H9 (cell line): ENCODE data around the gene PLSCR5. TPM values are rescaled to one million over a fixed set of nuclear protein-coding genes. Genes with fewer than 3 reads are reported as not detected.

Source experiments
- DNase-seq: peaks from one replicate; pipeline ENCODE4 v3.0.0-alpha.2; 2017
- H2AFZ ChIP-seq: one replicate; pipeline ENCODE4 v1.6.1; 2013; ENCODE audit warnings: mild to moderate bottlenecking, low read length, control low read depth, moderate library complexity
- H2AK5ac ChIP-seq: 2 replicates; pipeline ENCODE4 v1.6.1; 2013; ENCODE audit warnings: low read length, control low read depth, mixed read lengths; ENCODE audit not compliant: insufficient read length
- H2BK120ac ChIP-seq: one replicate; pipeline ENCODE4 v1.6.1; 2013; ENCODE audit warnings: low read depth, mild to moderate bottlenecking, low read length, control low read depth, inconsistent platforms; ENCODE audit not compliant: poor library complexity, severe bottlenecking
- H2BK12ac ChIP-seq: 2 replicates; pipeline ENCODE4 v1.6.1; 2013; ENCODE audit warnings: low read length, control low read depth, mixed read lengths, low read depth; ENCODE audit not compliant: insufficient read length
- H2BK15ac ChIP-seq: 2 replicates; pipeline ENCODE4 v1.6.1; 2013; ENCODE audit warnings: low read depth, low read length, control low read depth
- H2BK20ac ChIP-seq: one replicate; pipeline ENCODE4 v1.6.1; 2013; ENCODE audit warnings: low read depth, mild to moderate bottlenecking, low read length, control low read depth, inconsistent platforms; ENCODE audit not compliant: poor library complexity, severe bottlenecking
- H2BK5ac ChIP-seq: 2 replicates; pipeline ENCODE4 v1.6.1; 2013; ENCODE audit warnings: low read length, control low read depth, mixed read lengths; ENCODE audit not compliant: insufficient read length
- H3K14ac ChIP-seq: 2 replicates; pipeline ENCODE4 v1.6.1; 2013; ENCODE audit warnings: low read length, control low read depth; ENCODE audit not compliant: insufficient read depth
- H3K18ac ChIP-seq: 2 replicates; pipeline ENCODE4 v1.6.1; 2013; ENCODE audit warnings: low read depth, mild to moderate bottlenecking, mixed read lengths, low read length, control low read depth; ENCODE audit not compliant: insufficient read length
- H3K23ac ChIP-seq: 2 replicates; pipeline ENCODE4 v1.6.1; 2013; ENCODE audit warnings: low read length, control low read depth, mixed read lengths, low read depth; ENCODE audit not compliant: insufficient read length
- H3K23me2 ChIP-seq: 2 replicates; pipeline ENCODE4 v1.6.1; 2013; ENCODE audit warnings: low read depth, mild to moderate bottlenecking, mixed read lengths, low read length, control low read depth; ENCODE audit not compliant: insufficient read length, poor library complexity, severe bottlenecking
- H3K27ac ChIP-seq: 2 replicates; pipeline ENCODE4 v1.5.1; 2013; ENCODE audit warnings: low read length, control low read depth, mixed read lengths, low read depth; ENCODE audit not compliant: insufficient read length
- H3K27me3 ChIP-seq: 2 replicates; pipeline ENCODE4 v1.6.1; 2013; ENCODE audit warnings: low read length, control low read depth, inconsistent platforms; ENCODE audit not compliant: insufficient read depth
- H3K4ac ChIP-seq: 2 replicates; pipeline ENCODE4 v1.6.1; 2013; ENCODE audit warnings: low read depth, mild to moderate bottlenecking, control low read depth, inconsistent platforms, low read length, moderate library complexity
- H3K4me1 ChIP-seq: 2 replicates; pipeline ENCODE4 v1.6.1; 2013; ENCODE audit warnings: low read length, control low read depth, inconsistent platforms; ENCODE audit not compliant: insufficient read depth
- H3K4me2 ChIP-seq: 2 replicates; pipeline ENCODE4 v1.6.1; 2013; ENCODE audit warnings: low read length, control low read depth, mixed read lengths; ENCODE audit not compliant: insufficient read length, insufficient read depth
- H3K56ac ChIP-seq: 2 replicates; pipeline ENCODE4 v1.6.1; 2013; ENCODE audit warnings: low read depth, mild to moderate bottlenecking, mixed read lengths, low read length, control low read depth; ENCODE audit not compliant: insufficient read length
- H3K79me1 ChIP-seq: 2 replicates; pipeline ENCODE4 v1.6.1; 2013; ENCODE audit warnings: low read depth, mild to moderate bottlenecking, moderate library complexity, low read length, control low read depth, inconsistent platforms; ENCODE audit not compliant: insufficient read depth, poor library complexity, severe bottlenecking
- H3K79me2 ChIP-seq: 2 replicates; pipeline ENCODE4 v1.6.1; 2013; ENCODE audit warnings: low read length, control low read depth, inconsistent platforms; ENCODE audit not compliant: insufficient read depth
- H3K9ac ChIP-seq: 2 replicates; pipeline ENCODE4 v1.6.1; 2013; ENCODE audit warnings: low read length, control low read depth, mixed read lengths; ENCODE audit not compliant: insufficient read length; ENCODE audit errors: extremely low read depth
- H3K9me3 ChIP-seq: one replicate; pipeline ENCODE4 v1.6.1; 2013; ENCODE audit warnings: low read depth, low read length, inconsistent platforms; ENCODE audit not compliant: control insufficient read depth
- H3T11ph ChIP-seq: one replicate; pipeline ENCODE4 v1.6.1; 2013; ENCODE audit warnings: mild to moderate bottlenecking, low read length, control low read depth, inconsistent platforms
- H4K20me1 ChIP-seq: one replicate; pipeline ENCODE4 v1.6.1; 2013; ENCODE audit not compliant: control insufficient read depth, insufficient read length, insufficient read depth
- H4K5ac ChIP-seq: 2 replicates; pipeline ENCODE4 v1.6.1; 2013; ENCODE audit warnings: low read depth, mild to moderate bottlenecking, mixed read lengths, low read length, control low read depth; ENCODE audit not compliant: insufficient read length
- H4K8ac ChIP-seq: replicated peaks from 2 replicates; pipeline ENCODE4 v1.6.1; 2013; ENCODE audit warnings: low read length, control low read depth, mixed read lengths, low read depth; ENCODE audit not compliant: insufficient read length
- H4K91ac ChIP-seq: 2 replicates; pipeline ENCODE4 v1.6.1; 2013; ENCODE audit warnings: low read depth, mild to moderate bottlenecking, moderate library complexity, mixed read lengths, low read length, control low read depth; ENCODE audit not compliant: insufficient read length
- H3K27ac Mint-ChIP-seq, 3 experiments: 2 replicates in 2 of 3; 3 replicates in 1 of 3; pipeline ENCODE4 v1.8.0; 2020 to 2021; ENCODE audit warnings: mixed read lengths in 3 of 3, mild to moderate bottlenecking in 1 of 3, moderate library complexity in 1 of 3
- H3K27me3 Mint-ChIP-seq: 2 replicates; pipeline ENCODE4 v1.8.0; 2021; ENCODE audit warnings: low read depth, mild to moderate bottlenecking, moderate library complexity, mixed read lengths
- H3K36me3 Mint-ChIP-seq, 3 experiments: 2 replicates in 2 of 3; 3 replicates in 1 of 3; pipeline ENCODE4 v1.8.0; 2020 to 2021; ENCODE audit warnings: low read depth in 3 of 3, mixed read lengths in 3 of 3; ENCODE audit not compliant: insufficient read depth in 1 of 3
- H3K4me1 Mint-ChIP-seq, 2 experiments: 2 replicates each; pipeline ENCODE4 v1.8.0; 2020; ENCODE audit warnings: mixed read lengths in 2 of 2
- H3K4me3 Mint-ChIP-seq, 2 experiments: 2 replicates in 1 of 2; 3 replicates in 1 of 2; pipeline ENCODE4 v1.8.0; 2020 to 2021; ENCODE audit warnings: mild to moderate bottlenecking in 2 of 2, mixed read lengths in 2 of 2, moderate library complexity in 1 of 2
- H3K9me3 Mint-ChIP-seq, 2 experiments: 2 replicates in 1 of 2; 3 replicates in 1 of 2; pipeline ENCODE4 v1.8.0; 2020; ENCODE audit warnings: mild to moderate bottlenecking in 2 of 2, mixed read lengths in 2 of 2, moderate library complexity in 1 of 2
- WGBS: extraction: QIAGEN DNeasy Blood & Tissue Kit; methylation state at CpG from one replicate; pipeline ENCODE4 v1.1.7; 2013; ENCODE audit warnings: missing lambda C conversion rate, low lambda C conversion rate, mixed read lengths; ENCODE audit not compliant: insufficient read length; ENCODE audit errors: extremely low coverage; 5-methylcytosine and 5-hydroxymethylcytosine counted together
- total RNA-seq: library from RNA; stranded (reverse); gene quantifications from 2 replicates; pipeline ENCODE4 v1.2.1, GENCODE V29; 2021
- TF ChIP-seq, protein P1 (sequence below): fragments of 200-600 bp; sonication (generic); conservative IDR thresholded peaks from 3 replicates; pipeline ENCODE4 v1.8.0; 2021; ENCODE audit warnings: antibody characterized with exemption, mild to moderate bottlenecking

The PLSCR5 gene
- total RNA-seq, 1 experiment from 2014 or later: not detected

DNA sequence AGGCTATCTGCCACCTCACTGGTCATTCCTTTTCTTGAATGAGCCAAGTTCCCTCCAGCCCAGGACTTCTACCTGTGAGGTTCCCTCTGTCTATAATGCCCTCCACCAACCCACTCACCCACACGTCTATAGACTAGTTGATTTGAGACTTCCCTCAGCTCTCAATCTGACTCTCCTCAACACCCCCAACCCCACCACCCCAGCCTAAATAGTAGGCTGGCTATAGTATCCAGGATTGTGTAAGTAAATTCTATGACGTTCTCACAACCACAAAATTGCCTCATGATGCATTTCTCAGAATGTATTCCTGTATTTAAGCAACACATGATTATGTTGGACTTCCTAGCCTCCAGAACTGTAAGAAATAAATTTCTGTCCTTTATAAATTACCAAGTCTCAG, 63.0 kb downstream of the PLSCR5 start:
- Histone ChIP-seq H2AK5ac (no peak overlapping the region), H3K18ac (no peak overlapping the region), H3K4me2 (no peak overlapping the region), H4K20me1 (no peaks in the 10 kb centered on the region), H3K56ac (no peak overlapping the region), H2BK120ac (no peak overlapping the region), H3K4ac (no peak overlapping the region), H3K27me3 (no peaks in the 10 kb centered on the region), H2AFZ (no peak overlapping the region), H2BK15ac (no peak overlapping the region), H2BK12ac (no peak overlapping the region), H3K9ac (no peak overlapping the region), H3K27ac (no peak overlapping the region), H3K4me1 (0 out of 2 replicates have a peak, but pooled peaks cover 3% of the 10 kb centered on the region), H3K9me3 (peaks cover 5% of the 10 kb centered on the region), H4K8ac (no peak overlapping the region), H2BK20ac (no peak overlapping the region), H3K79me1 (peaks cover 4% of the 10 kb centered on the region), H4K5ac (no peak overlapping the region), H3T11ph (no peak overlapping the region), H3K79me2 (peaks cover 5% of the 10 kb centered on the region; the same call in 1 of the 2 replicates), H3K23me2 (peaks cover 13% of the 10 kb centered on the region), H3K23ac (no peak overlapping the region), H4K91ac (no peak overlapping the region), H2BK5ac (no peak overlapping the region), H3K14ac (no peak overlapping the region)
- no CpG with 5 or more reads among the region's 2 CpGs for WGBS
- Mint-ChIP-seq H3K36me3 (peaks cover 35 to 37% (median 37%) of the 10 kb centered on the region in 3 experiments), H3K27ac (peak overlapping the region in 1 of 3 experiments; percentile 5; a peak in 1 of 7 replicates), H3K9me3 (peaks cover 11 to 20% of the 10 kb centered on the region in 2 experiments), H3K27me3 (no peaks in the 10 kb centered on the region; the same call in 1 of the 2 replicates), H3K4me1 (peaks cover 28 to 36% of the 10 kb centered on the region in 2 experiments), H3K4me3 (peak overlapping the region; percentile 22 to 49; a peak in 3 of 5 replicates)
- DNase-seq: no peak
- TF ChIP-seq, protein P1, sequence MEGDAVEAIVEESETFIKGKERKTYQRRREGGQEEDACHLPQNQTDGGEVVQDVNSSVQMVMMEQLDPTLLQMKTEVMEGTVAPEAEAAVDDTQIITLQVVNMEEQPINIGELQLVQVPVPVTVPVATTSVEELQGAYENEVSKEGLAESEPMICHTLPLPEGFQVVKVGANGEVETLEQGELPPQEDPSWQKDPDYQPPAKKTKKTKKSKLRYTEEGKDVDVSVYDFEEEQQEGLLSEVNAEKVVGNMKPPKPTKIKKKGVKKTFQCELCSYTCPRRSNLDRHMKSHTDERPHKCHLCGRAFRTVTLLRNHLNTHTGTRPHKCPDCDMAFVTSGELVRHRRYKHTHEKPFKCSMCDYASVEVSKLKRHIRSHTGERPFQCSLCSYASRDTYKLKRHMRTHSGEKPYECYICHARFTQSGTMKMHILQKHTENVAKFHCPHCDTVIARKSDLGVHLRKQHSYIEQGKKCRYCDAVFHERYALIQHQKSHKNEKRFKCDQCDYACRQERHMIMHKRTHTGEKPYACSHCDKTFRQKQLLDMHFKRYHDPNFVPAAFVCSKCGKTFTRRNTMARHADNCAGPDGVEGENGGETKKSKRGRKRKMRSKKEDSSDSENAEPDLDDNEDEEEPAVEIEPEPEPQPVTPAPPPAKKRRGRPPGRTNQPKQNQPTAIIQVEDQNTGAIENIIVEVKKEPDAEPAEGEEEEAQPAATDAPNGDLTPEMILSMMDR: no peak
